Measurements from ENCODE around the gene TCF3.
A peak's percentile ranks its signal among the peaks of the same experiment; 100 is the strongest.
"Not testable (repeated sequence)": the region's sequence is repeated elsewhere in the genome, so short reads cannot be mapped to it uniquely, and the experiment has no call there.

The TCF3 gene

DNA sequence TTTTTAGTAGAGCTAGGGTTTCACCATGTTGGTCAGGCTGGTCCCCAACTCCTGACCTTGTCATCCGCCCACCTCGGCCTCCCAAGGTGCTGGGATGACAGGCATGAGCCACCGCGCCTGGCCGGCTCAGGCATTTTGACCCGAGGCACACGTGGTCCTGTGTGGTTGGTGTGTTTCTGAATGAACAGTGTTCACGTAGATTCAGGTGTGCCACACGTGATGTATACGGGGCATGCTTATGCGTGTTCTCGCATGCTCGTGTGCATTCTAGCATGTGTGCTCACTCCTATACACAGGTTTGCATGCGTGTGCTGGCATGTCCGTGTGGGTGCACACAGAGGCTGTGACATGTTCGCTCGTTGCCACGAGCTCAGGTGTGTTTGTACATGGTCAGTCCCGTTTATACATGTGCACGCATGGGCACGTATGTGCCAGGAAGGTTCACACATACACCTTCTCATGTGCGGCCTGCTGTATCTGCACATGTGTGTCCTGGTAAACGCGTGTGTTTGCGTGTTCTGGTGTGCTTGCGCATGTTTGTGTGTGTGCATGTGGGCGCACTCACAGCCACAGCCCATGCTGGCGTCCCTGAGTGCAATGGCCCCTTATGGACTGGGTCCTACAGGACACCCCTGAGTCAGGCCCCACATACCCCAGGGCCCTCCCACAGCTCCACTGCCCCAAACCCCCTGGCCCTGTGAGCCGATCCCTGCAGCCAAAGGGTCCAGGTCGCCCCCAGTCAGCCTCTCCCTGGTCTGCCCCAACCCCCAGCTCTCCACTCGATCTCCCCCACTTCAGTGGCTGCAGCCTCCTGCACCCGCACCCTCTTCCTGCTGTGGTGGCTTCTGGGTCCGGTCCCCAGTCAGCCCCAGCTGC is 20.6 kb upstream of the TCF3 start:
- DNase-seq (ENCODE audit: low read depth in 2 of 2), result no peak

DNA sequence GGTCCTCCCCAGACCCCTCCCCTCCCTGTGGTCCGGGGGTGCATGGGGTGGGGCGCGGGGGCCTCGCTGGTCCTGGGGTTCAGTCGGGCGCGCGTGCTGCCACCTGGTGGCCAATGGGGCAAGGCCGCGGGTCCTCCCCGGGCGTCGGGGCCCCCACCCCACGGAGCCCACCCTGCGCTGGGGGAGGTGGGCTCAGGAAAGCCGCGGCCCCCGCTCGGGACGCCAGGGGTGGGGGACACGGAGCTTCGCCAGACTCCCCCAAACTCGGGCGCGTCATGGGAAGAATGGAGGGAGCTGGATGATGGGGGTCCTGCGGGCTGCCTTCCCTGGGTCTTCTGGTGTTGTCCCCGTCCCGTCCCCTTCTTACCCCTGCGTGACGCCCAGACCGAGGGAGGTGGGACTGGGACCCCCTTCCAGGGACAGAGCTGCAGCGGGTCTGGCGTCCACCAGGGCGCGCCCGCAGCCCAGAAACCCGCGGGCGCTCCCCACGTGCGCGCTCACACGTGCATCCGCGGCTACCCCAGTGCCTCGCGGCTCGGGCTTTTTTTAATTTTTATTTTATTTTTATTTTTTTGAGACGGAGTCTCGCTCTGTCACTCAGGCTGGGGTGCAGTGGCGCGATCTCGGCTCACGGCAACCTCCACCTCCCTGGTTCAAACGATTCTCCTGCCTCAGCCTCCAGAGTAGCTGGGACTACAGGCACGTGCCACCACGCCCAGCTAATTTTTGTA is 19.8 kb upstream of the TCF3 start:
- DNase-seq (ENCODE audit: low read depth in 2 of 2), result peak in 1 of 2 donors; percentile 49

DNA sequence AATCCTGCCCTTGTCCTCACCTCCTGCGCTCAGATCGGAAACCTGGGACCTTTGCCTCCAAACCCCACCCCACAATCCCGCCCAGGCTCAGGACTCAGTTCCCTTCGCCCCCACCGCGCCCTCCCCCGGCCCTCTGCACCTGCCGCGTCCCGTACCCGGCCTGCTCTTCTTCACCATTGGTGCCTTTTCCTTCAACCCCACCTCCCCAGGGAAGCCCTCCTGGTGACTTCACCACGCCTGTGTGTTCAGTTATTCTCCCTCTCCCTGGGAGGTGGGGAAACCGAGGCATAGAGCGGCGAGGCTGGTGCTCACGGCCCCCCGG is 19.3 kb upstream of the TCF3 start:
- no peak for DNase-seq (ENCODE audit: low read depth in 2 of 2)

DNA sequence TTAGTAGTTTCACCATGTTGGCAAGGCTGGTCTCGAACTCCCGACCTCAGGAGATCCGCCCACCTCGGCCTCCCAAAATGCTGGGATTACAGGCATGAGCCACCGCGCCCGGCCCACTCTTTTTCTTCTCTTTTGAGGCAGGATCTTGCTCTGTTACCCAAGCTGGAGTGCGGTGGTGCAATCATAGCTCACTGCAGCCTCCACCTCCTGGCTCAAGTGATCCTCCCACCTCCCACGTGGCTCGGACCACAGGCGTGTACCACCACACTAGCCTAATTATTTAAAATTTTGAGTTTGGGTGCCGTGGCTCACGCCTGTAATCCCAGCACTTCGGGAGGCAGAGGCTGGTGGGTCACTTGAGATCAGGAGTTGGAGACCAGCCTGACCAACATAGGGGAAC is 18.3 kb upstream of the TCF3 start:
- not testable (repeated sequence) for DNase-seq (ENCODE audit: low read depth in 2 of 2)

DNA sequence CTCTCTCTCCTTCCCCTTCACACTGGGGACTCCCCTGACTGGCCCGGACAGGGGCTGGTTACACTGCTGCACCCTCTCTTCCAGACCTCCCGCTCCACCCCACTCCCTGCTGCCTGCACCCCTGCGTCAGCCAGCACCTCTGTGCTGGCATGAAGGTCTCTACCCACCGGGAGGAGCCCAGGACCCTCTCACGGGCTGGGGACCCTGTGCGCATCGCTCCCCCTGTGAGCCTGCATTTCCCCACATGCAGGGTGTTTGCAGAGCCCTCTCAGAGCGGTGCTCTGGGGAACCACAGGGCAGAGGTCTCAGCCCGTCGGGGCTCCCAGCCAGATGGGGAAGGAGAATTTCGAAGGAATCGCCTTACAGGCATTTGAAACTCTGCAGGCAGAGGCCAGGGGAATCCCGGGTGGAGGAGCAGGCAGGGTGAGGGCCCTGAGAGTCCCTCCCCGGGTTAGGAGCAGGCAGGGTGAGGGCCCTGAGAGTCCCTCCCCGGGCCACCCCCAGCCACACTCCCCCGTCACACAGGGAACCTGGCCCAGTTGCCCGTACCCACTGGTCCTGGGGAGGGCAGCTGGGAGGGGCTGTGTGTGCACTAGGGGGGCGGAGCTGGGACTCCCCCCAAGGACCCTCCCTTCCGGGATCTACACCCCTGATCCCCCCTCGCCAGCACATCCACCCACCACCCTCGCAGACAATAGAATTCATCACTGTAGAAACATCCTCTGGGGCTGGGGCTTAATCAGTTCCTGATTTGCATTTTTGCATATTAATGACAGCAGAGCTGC is 16.3 kb upstream of the TCF3 start:
- no peak for DNase-seq (ENCODE audit: low read depth in 2 of 2)

DNA sequence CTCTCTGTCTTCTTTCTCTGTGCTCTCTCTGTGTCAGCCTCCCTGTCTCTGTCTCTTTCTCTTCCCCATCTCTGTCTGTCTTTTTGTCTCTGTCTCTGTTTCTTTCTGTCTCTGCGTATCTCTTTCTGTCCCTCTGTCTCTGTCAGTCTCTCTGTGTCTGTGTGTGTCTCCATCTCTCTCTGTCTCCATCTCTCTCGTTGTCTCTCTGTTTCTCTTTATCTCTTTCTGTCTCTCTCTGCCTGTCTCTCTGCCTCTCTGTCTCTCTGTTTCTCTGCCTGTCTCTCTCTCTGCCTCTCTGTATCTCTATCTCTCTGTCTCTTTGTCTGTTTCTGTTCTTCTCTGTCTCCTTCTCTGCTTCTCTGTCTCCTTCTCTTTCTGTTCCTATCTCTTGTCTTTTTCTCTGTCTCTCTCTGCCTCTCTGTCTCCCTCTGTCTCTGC is 15.7 kb upstream of the TCF3 start:
- no peak for DNase-seq (ENCODE audit: low read depth in 2 of 2)

DNA sequence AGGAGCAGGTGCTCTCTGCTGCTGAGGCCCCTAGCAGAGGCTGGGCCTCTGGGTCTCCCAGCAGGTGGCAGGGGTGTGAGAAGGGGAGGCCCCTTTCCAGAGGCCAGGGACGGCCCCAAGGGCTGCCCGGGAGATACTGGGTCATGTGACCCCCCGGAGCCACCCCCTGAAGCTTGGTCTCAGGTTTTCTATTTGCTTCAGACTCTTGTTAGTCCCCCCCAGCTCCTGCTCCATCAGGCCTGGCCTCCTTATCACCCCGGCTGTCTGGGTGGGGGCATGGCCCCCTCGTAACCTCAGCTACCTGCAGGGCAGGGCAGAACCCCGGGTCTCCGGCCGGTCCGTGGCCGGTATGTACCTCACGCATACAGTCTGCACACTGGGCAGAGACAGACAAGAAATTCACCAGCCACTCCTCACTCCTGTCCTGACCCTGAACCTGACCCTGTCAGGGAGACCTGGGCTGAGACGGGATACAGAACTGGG is 13.2 kb upstream of the TCF3 start:
- DNase-seq (ENCODE audit: low read depth in 2 of 2), result no peak

DNA sequence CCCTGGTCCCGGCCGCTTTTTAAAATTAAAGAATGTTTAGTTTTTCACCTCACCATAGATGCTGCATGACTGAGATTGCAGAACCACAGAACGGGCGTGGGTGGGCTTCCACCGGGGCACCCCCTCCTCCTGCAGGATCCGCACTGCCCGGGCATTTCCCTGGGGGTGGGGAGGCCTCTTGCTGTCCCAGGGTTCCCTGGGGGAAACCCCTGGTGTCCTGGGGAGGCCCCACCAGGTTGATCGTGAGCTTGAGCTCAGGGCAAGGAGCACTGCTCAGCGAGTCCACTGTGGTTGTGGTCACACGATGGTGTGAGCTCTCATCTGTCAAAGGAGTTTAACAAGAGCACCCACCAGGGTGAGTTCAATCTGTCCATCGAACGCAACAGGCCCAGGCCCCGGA is 11.4 kb upstream of the TCF3 start:
- peak in 1 of 2 donors; percentile 57 for DNase-seq (ENCODE audit: low read depth in 2 of 2)

DNA sequence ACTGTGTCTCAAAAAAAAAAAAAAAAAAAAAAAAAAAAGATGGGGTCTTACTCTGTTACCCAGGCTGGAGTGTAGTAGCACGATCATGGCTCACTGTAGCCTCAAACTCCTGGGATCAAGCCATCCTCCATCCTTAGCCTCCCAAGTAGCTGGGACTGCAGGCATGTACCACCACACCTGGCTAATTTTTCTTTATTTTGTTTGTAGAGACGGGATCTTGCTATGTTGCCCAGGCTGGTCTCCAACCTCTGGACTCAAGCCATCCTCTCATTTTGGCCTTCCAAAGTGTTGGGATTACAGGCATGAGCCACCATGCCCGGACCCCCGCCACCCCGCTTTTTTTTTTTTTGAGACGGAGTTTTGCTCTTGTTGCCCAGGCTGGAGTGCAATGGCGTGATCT is 10.8 kb upstream of the TCF3 start:
- not testable (repeated sequence) for DNase-seq (ENCODE audit: low read depth in 2 of 2)

DNA sequence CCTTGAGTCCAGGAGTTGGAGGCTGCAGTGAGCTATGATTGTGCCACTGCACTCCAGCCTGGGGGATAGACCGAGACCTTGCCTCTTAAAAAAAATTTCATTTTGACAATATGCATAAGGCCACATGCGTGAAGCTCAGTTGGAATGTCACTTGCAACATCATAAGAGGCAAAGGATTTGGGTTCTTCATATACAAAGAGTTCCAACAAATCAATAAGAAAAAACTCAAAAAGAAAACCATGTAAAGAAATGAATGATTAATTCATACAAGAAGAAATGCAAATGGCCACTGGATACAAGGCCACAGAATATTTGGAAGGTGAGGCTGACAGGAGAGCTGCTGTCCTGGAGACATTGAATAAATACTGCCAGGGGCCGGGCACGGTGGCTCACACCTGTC is 9.6 kb upstream of the TCF3 start:
- DNase-seq (ENCODE audit: low read depth in 2 of 2), result no peak

DNA sequence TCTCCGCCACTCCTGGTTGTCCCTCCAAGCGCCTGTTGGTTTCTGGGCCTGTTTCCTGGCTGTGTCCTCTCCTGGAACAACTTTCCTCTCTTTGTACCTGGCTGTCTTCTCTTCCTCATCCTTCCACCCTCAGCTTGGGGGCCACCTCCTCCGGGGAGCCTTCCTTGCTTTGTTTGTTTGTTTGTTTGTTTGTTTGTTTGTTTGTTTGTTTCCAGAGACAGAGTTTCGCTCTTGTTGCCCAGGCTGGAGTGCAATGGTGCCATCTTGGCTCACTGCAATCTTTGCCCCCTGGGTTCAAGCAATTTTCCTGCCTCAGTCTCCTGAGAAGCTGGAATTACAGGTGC is 6.6 kb upstream of the TCF3 start:
- no peak for DNase-seq (ENCODE audit: low read depth in 2 of 2)

DNA sequence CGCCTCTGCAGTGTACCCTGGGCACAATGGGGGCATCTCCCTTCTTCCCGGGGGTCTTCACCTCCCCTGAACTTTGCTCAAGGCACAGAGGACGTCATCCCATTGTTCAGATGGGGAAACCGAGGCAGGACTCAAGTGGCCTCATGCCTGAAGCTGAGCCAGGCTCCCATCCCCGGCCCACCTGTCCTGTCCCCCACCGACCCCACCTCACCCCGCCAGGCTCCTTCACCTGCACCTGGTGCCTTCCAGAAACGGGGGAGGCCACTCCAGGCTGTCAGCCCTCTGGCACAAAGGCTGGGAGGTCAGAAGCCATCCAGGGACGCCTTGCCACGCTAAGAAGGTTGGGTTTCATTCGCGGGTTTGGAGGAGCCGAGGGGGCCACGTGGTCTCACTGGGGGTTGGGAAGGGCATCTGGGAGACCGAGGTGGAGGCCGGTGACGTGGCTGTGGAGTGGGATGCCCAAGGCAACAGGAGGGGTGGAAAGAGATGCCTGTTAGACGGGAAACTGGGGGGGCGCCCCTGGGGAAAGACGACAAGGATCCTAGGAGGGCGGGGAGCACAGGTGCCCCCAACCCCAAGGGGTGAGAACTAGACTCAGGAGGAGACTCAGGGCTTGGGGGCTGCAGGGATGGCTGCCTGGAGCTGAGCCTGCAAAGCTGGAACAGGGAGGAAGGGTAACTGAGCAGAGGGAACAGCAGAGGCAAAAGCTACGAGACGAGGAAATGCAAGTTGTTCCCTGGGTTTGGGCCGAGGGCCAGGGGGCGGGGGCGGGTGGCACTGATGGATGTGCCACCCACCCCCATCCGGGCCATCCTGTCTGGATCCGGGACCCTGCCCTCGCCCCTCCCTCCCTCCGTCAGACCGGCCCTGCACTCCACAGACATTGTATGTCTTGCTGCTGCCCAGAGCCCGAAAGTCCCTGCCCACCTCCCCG is 6.0 kb upstream of the TCF3 start:
- DNase-seq (ENCODE audit: low read depth in 2 of 2), result no peak

DNA sequence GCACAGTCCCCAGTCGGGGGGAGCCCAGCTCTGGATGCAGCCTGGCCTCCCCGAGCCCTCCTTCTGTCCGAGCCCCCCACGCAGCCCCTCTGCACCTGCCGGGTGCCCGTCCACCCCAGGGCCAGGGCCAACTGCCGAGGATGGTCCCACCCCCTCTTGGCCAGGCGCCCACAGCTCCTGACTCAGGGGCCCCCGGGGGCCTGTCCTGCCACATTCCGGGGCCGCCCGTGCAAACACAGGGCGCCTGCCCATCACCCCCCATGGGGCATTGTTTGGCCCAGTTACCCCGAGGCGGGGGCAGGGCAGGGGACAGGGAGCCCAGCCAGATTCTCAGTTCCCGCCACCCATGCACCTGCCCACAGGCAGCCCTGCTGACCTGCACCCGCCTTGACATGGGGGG is 5.3 kb upstream of the TCF3 start:
- DNase-seq (ENCODE audit: low read depth in 2 of 2), result no peak

DNA sequence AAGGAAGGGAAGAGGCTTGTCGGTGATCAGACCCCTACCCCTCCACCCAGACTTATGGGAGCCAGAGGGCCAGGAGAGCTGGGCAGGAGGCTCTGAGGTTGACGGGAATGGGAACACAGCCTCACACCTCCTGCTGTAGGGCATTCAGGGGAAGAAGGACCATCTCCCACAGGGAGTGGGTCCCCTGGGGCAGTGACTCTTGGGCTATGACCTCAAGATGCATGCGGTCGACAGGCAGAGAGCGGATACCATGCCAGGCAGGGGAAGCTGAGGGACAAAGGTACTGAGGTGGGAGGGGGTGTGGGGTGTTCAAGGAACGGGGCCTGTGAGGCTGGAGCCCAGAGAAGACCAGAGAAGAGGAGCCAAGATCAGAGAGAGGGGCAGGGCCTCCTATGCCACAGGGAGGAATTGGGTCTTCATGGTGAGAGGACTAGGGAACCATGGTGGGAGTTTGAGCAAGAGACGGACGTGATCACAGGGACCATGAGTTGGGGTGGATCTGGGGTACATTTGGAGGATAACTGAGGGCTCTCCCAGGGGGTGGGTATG is 4.6 kb upstream of the TCF3 start:
- no peak for DNase-seq (ENCODE audit: low read depth in 2 of 2)

DNA sequence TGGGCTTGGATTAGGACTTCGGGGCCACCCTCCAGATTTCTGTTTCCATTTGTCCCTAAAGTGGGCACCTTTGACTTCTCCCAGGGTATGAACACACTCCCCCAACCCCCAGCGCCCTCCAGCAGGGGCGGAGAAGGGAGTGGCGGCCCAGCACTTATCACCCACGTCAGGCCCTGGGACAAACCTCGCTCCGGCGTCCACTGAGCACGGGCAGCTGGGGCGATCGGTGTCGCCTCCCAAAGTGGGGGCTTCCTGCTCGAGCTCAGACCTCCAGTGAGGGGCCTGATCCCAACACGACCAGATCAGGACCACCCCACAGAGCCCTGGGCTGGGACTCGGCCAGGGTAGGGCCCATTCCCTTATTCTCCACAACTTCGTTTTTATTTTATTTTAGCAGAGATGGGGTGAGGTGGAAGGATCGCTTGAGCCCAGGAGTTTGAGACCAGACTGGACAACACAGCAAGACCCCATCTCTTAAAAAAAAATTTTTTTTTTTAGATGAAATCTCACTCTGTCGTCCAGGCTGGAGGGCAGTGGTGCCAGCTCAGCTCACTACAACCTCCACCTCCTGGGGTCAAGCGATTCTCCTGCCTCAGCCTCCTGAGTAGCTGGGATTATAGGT is 3.7 kb upstream of the TCF3 start:
- no peak for DNase-seq (ENCODE audit: low read depth in 2 of 2)

DNA sequence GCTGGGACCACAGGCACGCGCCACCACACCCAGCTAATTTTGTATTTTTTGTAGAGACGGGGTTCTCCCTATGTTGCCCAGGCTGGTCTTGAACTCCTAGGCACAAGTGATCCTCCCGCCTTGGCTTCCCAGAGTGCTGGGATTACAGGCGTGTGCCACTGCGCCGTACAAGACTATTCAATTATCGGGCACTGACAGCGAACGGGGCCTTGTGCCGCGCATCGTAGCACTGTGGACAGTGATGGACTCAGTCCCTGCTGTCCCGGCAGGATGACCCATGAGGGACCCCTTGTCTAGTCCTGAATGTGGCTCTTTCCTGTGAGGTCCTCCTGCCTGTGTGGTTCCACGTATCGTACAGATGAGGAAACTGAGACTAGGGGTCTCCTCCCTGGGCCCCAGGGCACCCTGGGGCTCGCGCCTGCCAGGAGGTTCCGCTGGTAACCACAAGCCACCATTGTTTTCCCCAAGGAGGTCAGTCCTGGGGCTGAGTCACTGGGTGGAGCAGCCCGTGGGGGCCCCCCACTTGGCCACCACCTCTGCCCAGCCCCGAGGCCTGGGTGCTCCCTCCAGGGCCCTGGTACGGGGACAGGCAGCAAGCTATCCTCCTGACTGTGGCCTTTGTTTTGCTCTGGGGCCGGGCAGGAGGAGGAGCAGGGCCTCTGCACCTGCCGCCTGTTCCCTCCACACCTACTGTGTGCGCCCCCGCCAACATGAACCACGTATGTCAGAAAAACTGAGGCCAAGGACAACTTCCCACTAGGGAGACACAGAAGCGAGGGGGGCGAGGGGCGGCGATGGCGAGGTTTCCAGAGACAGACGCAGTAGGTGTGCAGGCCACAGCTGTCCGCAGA is 2.9 kb upstream of the TCF3 start:
- no peak for DNase-seq (ENCODE audit: low read depth in 2 of 2)

DNA sequence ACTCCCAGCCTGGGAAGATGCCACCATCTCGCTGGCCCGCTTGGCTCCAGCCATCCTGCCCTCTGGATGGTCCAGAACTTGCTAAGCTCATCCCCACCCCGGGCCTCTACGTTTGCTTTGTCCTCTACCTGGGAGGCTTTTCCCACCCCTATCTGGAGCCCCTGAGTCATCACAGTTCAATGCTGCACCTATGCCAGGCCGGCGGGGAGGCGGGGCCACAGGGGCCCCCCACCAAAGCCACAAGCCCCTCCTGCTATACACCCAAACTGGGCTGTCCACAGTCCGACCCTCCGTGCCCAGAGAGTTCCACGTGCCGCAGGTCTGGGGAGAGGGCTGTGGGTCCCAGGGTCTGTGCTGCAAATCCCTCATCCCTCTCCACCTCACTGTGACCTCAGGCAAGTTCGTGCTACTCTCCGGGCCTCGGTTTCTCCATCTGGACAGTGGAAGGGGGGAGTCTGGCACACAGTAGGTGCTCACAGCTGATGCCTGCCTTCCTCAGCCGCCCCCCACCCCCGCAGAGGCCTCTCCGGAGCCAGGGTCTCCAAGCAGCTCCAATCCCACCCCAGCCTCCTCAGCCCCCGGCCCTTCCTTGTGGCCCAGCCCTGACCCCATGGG is 1.9 kb upstream of the TCF3 start:
- no peak for DNase-seq (ENCODE audit: low read depth in 2 of 2)

DNA sequence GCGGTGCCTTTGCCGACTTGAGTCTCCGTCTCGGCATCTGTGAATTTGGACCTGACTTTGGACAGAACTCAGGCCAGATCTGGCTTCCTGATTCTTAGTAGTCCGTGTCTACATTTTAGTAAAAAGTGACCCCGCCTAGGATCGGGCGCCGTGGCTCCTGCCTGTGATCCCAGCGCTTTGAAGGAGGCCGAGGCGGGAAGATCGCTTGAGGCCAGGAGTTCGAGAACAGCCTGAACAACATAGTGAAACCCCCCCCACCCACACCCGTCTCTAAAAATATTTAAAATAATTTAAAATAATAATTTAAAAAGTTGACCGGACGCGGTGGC is 849 bp upstream of the TCF3 start:
- DNase-seq (ENCODE audit: low read depth in 2 of 2), result no peak

DNA sequence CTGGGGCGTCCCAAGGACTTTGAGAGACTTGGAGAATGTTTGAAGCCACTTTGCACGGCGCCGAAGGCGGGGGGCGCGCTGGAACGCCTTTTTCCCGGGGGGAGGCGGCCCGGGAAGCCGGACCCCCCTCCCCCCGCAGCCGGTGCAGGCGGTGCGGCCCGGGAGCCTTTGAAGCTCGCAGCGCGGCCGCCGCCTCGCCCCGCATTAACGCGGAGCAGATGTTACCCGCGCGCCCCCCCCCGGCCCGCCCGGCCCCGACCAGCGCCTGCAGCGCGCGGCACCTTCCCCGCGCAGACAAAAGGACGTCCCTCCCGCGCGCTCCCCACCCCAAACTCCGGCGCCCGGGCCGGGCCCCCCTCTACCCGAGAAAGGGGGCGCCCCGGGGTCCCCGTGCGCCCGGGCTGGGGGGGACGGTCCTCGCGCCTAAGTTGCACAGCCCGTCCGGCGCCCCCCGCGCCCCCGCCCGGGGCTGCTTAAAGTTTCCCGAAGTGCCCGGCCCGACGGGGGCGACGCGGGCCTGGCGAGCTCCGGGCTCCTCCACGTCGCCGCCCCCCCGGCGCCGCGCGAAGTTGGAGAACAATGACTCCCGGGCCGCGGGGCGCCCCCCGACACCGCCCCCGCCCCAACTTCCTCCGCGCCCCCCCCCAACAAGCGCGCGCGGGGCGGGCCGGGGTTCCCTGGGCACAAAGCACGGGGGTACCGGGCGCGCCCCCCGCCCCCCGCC is 685 bp downstream of the TCF3 start:
- DNase-seq (ENCODE audit: low read depth in 2 of 2), result peak in 1 of 2 donors; percentile 20
